CD14-positive monocyte (primary cell): ENCODE measurements around the gene COQ8B. TPM values are rescaled to one million over a fixed set of nuclear protein-coding genes. Genes with fewer than 3 reads are reported as not detected.
A peak's percentile ranks its signal among the peaks of the same experiment; 100 is the strongest.

Source experiments
- DNase-seq, 3 donors: peaks; one replicate each; pipeline ENCODE4 v3.0.0-alpha.2; 2011 to 2022
- H2AFZ ChIP-seq: 2 replicates; pipeline ENCODE4 v1.6.0; 2012; ENCODE audit warnings: mild to moderate bottlenecking, low read depth, low read length, inconsistent platforms; ENCODE audit not compliant: insufficient read depth, poor library complexity, severe bottlenecking
- H3K27ac ChIP-seq, 2 donors: 1 replicate in 1 of 2; 2 replicates in 1 of 2; pipeline ENCODE4 v1.5.1; 2012 to 2013; ENCODE audit warnings: low read length in 2 of 2, control low read depth in 1 of 2, inconsistent platforms in 1 of 2, low read depth in 1 of 2, mild to moderate bottlenecking in 1 of 2
- H3K27me3 ChIP-seq, 2 donors: one replicate each; pipeline versions ENCODE4 v1.6.0 to v1.6.1; 2011 to 2013; ENCODE audit warnings: low read length in 2 of 2; ENCODE audit not compliant: control insufficient read depth in 2 of 2, insufficient read depth in 2 of 2
- H3K36me3 ChIP-seq, 2 donors: replicated peaks in 1 of 2; 1 replicate in 1 of 2; 2 replicates in 1 of 2; pipeline versions ENCODE4 v1.5.1 to v1.6.1; 2012 to 2013; ENCODE audit warnings: low read length in 2 of 2, control low read depth in 1 of 2, inconsistent platforms in 1 of 2, mild to moderate bottlenecking in 1 of 2; ENCODE audit not compliant: insufficient read depth in 2 of 2, control insufficient read depth in 1 of 2
- H3K4me1 ChIP-seq, 2 donors: 1 replicate in 1 of 2; 2 replicates in 1 of 2; pipeline versions ENCODE4 v1.5.1 to v1.6.1; 2012 to 2013; ENCODE audit warnings: low read length in 2 of 2, control low read depth in 1 of 2, inconsistent platforms in 1 of 2, mild to moderate bottlenecking in 1 of 2, moderate library complexity in 1 of 2; ENCODE audit not compliant: insufficient read depth in 2 of 2, control insufficient read depth in 1 of 2
- H3K4me2 ChIP-seq: replicated peaks from 2 replicates; pipeline ENCODE3; 2012; ENCODE audit warnings: low read length, moderate library complexity, mild to moderate bottlenecking; ENCODE audit not compliant: poor library complexity, severe bottlenecking; ENCODE audit errors: extremely low read depth
- H3K4me3 ChIP-seq, 3 experiments: fragments of 200-600 bp in 1 of 3; sonication (generic) in 1 of 3; replicated peaks in 1 of 3; 1 replicate in 2 of 3; 2 replicates in 1 of 3; pipeline ENCODE4 v1.5.1; 2011 to 2013; ENCODE audit warnings: low read length in 3 of 3, mild to moderate bottlenecking in 3 of 3, control low read depth in 2 of 3, low read depth in 2 of 3, inconsistent platforms in 1 of 3, moderate library complexity in 1 of 3
- H3K79me2 ChIP-seq: 2 replicates; pipeline ENCODE4 v1.6.0; 2012; ENCODE audit warnings: mild to moderate bottlenecking, control low read depth, inconsistent platforms, low read length, moderate library complexity; ENCODE audit not compliant: insufficient read depth
- H3K9ac ChIP-seq: 2 replicates; pipeline ENCODE4 v1.6.0; 2017; ENCODE audit warnings: low read length, mild to moderate bottlenecking; ENCODE audit not compliant: insufficient read depth, poor library complexity, severe bottlenecking
- H3K9me3 ChIP-seq, 2 donors: replicated peaks in 1 of 2; 1 replicate in 1 of 2; 2 replicates in 1 of 2; pipeline versions ENCODE4 v1.5.1 to v1.6.1; 2012 to 2013; ENCODE audit warnings: low read length in 2 of 2, control low read depth in 1 of 2; ENCODE audit not compliant: control insufficient read depth in 1 of 2, insufficient read depth in 1 of 2
- H4K20me1 ChIP-seq: 2 replicates; pipeline ENCODE4 v1.6.0; 2012; ENCODE audit warnings: mild to moderate bottlenecking, low read length, control low read depth, moderate library complexity; ENCODE audit not compliant: insufficient read depth
- H3K27ac Mint-ChIP-seq, 7 donors: one replicate each; pipeline ENCODE4 v1.8.0; 2020; ENCODE audit warnings: mild to moderate bottlenecking in 7 of 7, mixed read lengths in 7 of 7, moderate library complexity in 6 of 7, inconsistent platforms in 2 of 7
- H3K27me3 Mint-ChIP-seq, 3 donors: one replicate each; pipeline ENCODE4 v1.8.0; 2021 to 2022; ENCODE audit warnings: low read depth in 3 of 3, mild to moderate bottlenecking in 3 of 3, mixed read lengths in 3 of 3, moderate library complexity in 3 of 3, inconsistent platforms in 1 of 3
- H3K36me3 Mint-ChIP-seq, 2 donors: one replicate each; pipeline ENCODE4 v1.8.0; 2020; ENCODE audit warnings: mixed read lengths in 2 of 2, inconsistent platforms in 1 of 2, mild to moderate bottlenecking in 1 of 2
- H3K4me1 Mint-ChIP-seq: one replicate; pipeline ENCODE4 v1.8.0; 2020; ENCODE audit warnings: mild to moderate bottlenecking, mixed read lengths
- H3K4me3 Mint-ChIP-seq, 2 donors: one replicate each; pipeline ENCODE4 v1.8.0; 2020; ENCODE audit warnings: mild to moderate bottlenecking in 2 of 2, mixed read lengths in 2 of 2, moderate library complexity in 1 of 2
- H3K9me3 Mint-ChIP-seq, 7 donors: one replicate each; pipeline ENCODE4 v1.8.0; 2020 to 2022; ENCODE audit warnings: mixed read lengths in 7 of 7, mild to moderate bottlenecking in 6 of 7, moderate library complexity in 6 of 7, inconsistent platforms in 2 of 7
- WGBS: methylation state at CpG from one replicate; pipeline ENCODE4 v1.1.5; 2013; ENCODE audit warnings: missing lambda C conversion rate; ENCODE audit not compliant: insufficient coverage; 5-methylcytosine and 5-hydroxymethylcytosine counted together
- intact Hi-C, 2 donors: fragments of 100-400 bp; cut with micrococcal nuclease; formaldehyde crosslinking; loops; one replicate each; pipeline versions ENCODE4 v1.15.0 to v1.15.1; 2023
- polyA plus RNA-seq, 3 donors: library from polyadenylated mRNA; depleted of rRNA in 1 of 3; unstranded in 2 of 3; stranded (reverse) in 1 of 3; fragments of 300-500 nt in 2 of 3; fragments of >200 nt in 1 of 3; fragmentation: Illumina TruSeq in 2 of 3; gene quantifications; 1 replicate in 2 of 3; 2 replicates in 1 of 3; pipeline ENCODE4 v1.2.3, GENCODE V29; 2012 to 2021
- TF ChIP-seq, protein P1 (sequence below): fragments of 200-600 bp; IDR thresholded peaks from one replicate; pipeline ENCODE4 v1.8.0; 2022; ENCODE audit warnings: antibody characterized with exemption, mild to moderate bottlenecking

Gene COQ8B
- polyA plus RNA-seq, 3 donors: 16.0 to 44.0 (median 23.4) TPM

DNA sequence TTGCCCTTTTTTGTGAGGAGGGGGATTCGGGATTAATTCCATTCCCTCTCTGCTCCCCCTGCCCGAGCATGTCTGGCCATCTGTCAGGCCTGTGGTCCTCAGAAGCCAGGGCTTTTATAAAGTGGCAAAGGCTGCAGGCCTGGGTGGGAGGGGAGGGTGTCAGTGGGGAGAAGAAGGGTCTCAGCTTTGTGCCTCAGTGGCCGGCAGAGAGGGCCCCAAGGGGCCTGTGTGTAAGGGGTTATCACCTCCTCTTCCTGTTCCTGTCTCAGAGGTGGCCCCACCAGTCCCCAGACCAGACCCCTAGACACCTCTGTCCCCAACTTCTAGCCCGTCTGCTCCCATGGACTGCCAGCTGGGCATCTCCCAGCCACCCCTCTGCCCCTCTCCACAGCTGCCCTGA lies 22.8 kb downstream of the COQ8B start:
- H3K36me3 ChIP-seq: peaks cover 30 to 42% of the 10 kb centered on the region in 2 donors
- H3K79me2 ChIP-seq: no peaks in the 10 kb centered on the region
- no peak overlapping the region for H3K4me2 ChIP-seq
- 90% methylated on average over 1 of the region's 4 CpGs for WGBS
- Mint-ChIP-seq H3K27me3 (peaks cover 0 to under 1% (median 0%) of the 10 kb centered on the region in 3 donors), H3K9me3 (no peaks in the 10 kb centered on the region), H3K4me3 (no peak overlapping the region), H3K4me1 (peaks cover 7% of the 10 kb centered on the region), H3K36me3 (peaks cover 35 to 65% of the 10 kb centered on the region in 2 donors), H3K27ac (peak overlapping the region in 1 of 7 donors; percentile 55)
- TF ChIP-seq, protein P1, sequence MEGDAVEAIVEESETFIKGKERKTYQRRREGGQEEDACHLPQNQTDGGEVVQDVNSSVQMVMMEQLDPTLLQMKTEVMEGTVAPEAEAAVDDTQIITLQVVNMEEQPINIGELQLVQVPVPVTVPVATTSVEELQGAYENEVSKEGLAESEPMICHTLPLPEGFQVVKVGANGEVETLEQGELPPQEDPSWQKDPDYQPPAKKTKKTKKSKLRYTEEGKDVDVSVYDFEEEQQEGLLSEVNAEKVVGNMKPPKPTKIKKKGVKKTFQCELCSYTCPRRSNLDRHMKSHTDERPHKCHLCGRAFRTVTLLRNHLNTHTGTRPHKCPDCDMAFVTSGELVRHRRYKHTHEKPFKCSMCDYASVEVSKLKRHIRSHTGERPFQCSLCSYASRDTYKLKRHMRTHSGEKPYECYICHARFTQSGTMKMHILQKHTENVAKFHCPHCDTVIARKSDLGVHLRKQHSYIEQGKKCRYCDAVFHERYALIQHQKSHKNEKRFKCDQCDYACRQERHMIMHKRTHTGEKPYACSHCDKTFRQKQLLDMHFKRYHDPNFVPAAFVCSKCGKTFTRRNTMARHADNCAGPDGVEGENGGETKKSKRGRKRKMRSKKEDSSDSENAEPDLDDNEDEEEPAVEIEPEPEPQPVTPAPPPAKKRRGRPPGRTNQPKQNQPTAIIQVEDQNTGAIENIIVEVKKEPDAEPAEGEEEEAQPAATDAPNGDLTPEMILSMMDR: no peak
- H3K9me3 ChIP-seq: no peaks in the 10 kb centered on the region
- peaks cover 11 to 19% of the 10 kb centered on the region in 2 donors for H3K4me1 ChIP-seq
- H2AFZ ChIP-seq: no peak overlapping the region
- H3K27ac ChIP-seq: no peak overlapping the region
- intact Hi-C loops: no loop called here
- H3K9ac ChIP-seq: no peak overlapping the region
- peaks cover 0 to 3% of the 10 kb centered on the region in 2 donors for H3K27me3 ChIP-seq
- no peak for DNase-seq
- no peaks in the 10 kb centered on the region for H4K20me1 ChIP-seq
- H3K4me3 ChIP-seq: no peak overlapping the region

DNA sequence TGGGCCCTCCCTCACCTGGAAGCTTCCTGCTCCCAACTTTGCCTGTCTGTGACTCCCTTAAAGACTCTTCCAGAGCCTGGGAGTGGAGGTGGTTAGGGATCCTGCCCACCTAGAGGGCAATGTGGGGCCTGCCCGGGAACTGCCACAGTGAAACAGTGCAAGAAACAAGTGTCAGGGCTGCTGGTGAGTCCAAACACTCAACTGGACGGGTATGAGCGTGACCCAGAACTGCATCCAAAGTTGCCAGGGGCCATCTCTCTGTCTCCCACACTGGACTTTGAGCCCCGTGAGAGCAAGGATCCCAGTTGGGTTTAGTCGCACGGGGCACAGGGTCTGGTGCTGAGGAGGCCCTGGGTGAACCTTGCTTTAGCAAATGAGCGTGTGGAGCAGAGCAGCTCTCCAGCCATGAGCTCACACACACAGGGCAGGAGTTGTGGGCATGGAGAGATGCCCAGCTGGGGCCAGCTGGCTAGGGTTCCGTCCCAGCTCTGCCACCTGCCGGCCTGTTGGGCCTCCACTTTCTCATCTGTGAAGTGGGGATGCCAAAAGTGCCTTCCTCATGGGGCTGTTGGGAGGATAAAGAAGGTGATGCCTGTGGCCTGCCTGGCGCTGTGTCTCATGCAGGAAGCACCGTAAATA lies 23.4 kb downstream of the COQ8B start:
- no peaks in the 10 kb centered on the region for H3K27me3 Mint-ChIP-seq
- no peaks in the 10 kb centered on the region for H3K9me3 Mint-ChIP-seq
- intact Hi-C loops: no loop called here

More for the DNA sequence above, 23.4 kb downstream of the COQ8B start:
- Histone ChIP-seq H3K4me1 (peaks cover 11 to 19% of the 10 kb centered on the region in 2 donors), H3K27ac (no peak overlapping the region), H3K9me3 (no peaks in the 10 kb centered on the region), H2AFZ (no peak overlapping the region), H3K4me3 (no peak overlapping the region), H3K4me2 (no peak overlapping the region), H4K20me1 (no peaks in the 10 kb centered on the region), H3K27me3 (peaks cover 0 to 3% of the 10 kb centered on the region in 2 donors), H3K79me2 (no peaks in the 10 kb centered on the region), H3K9ac (no peak overlapping the region), H3K36me3 (peaks cover 30 to 42% of the 10 kb centered on the region in 2 donors)
- no peak for DNase-seq
- Mint-ChIP-seq H3K36me3 (peaks cover 33 to 62% of the 10 kb centered on the region in 2 donors), H3K4me3 (no peak overlapping the region), H3K27ac (no peak overlapping the region), H3K4me1 (peaks cover 7% of the 10 kb centered on the region)
- WGBS: 94% methylated on average over 7 of the region's 11 CpGs
- TF ChIP-seq, protein P1: no peak
